B cell (primary cell): Measurements from ENCODE around the gene PIGO.

Experiments
- EZH2 ChIP-seq: IDR thresholded peaks from 2 replicates; pipeline ENCODE4 v1.6.1; 2012; ENCODE audit warnings: borderline replicate concordance, low read depth, mild to moderate bottlenecking, moderate library complexity, low read length; ENCODE audit not compliant: insufficient read depth, poor library complexity, severe bottlenecking
- TF ChIP-seq, protein P1 (sequence below): fragments of 200-600 bp; IDR thresholded peaks from one replicate; pipeline ENCODE4 v1.8.0; 2022; ENCODE audit warnings: antibody characterized with exemption, mild to moderate bottlenecking

GRCh38 chr9:35140093-35140492 is 43.7 kb upstream of the PIGO start:
- TF ChIP-seq, protein P1, sequence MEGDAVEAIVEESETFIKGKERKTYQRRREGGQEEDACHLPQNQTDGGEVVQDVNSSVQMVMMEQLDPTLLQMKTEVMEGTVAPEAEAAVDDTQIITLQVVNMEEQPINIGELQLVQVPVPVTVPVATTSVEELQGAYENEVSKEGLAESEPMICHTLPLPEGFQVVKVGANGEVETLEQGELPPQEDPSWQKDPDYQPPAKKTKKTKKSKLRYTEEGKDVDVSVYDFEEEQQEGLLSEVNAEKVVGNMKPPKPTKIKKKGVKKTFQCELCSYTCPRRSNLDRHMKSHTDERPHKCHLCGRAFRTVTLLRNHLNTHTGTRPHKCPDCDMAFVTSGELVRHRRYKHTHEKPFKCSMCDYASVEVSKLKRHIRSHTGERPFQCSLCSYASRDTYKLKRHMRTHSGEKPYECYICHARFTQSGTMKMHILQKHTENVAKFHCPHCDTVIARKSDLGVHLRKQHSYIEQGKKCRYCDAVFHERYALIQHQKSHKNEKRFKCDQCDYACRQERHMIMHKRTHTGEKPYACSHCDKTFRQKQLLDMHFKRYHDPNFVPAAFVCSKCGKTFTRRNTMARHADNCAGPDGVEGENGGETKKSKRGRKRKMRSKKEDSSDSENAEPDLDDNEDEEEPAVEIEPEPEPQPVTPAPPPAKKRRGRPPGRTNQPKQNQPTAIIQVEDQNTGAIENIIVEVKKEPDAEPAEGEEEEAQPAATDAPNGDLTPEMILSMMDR = no peak
- no peak for TF ChIP-seq EZH2
